IMR-90 (cell line): ENCODE results near the gene DPP6. TPM values are rescaled to one million over a fixed set of nuclear protein-coding genes. Genes with fewer than 3 reads are reported as not detected.

Experiments used
- ATAC-seq: fragments of 200-7000 bp; cut with Tn5 transposase; 2 replicates; pipeline ENCODE4 v1.9.1; 2020; ENCODE audit warnings: low read depth, mild to moderate bottlenecking, moderate library complexity
- BruUV-seq: library from RNA; stranded (reverse); fragments of 400-500 nt; replicated peaks from 2 replicates; lab custom pipeline; 2021; lab: Mats Ljungman, UMichigan
- CTCF ChIA-PET: fragments of 300-600 bp; formaldehyde crosslinking; extraction: SDS; loops from one replicate; lab custom pipeline; 2021; ENCODE audit warnings: antibody characterized with exemption; lab: Yijun Ruan, JAX
- POLR2A ChIA-PET: fragments of 300-600 bp; sonication (Branson Sonifier 250); formaldehyde crosslinking; loops from one replicate; lab custom pipeline; 2022; ENCODE audit warnings: antibody characterized with exemption; ENCODE audit not compliant: unreplicated experiment; lab: Charles Lee
- DNase-seq: peaks from one replicate; pipeline ENCODE4 v3.0.0; 2013
- H2AFZ ChIP-seq: replicated peaks from 2 replicates; pipeline ENCODE3; 2013; ENCODE audit warnings: low read length, mild to moderate bottlenecking; ENCODE audit not compliant: poor library complexity
- H2AK5ac ChIP-seq: 2 replicates; pipeline ENCODE4 v1.6.1; 2013; ENCODE audit warnings: low read depth, low read length, inconsistent platforms
- H2AK9ac ChIP-seq: replicated peaks from 2 replicates; pipeline ENCODE3; 2013; ENCODE audit warnings: mild to moderate bottlenecking, low read depth, low read length, moderate library complexity; ENCODE audit not compliant: poor library complexity
- H2BK120ac ChIP-seq: 2 replicates; pipeline ENCODE4 v1.6.1; 2013; ENCODE audit warnings: low read depth, low read length, inconsistent platforms
- H2BK15ac ChIP-seq: 3 replicates; pipeline ENCODE4 v1.6.1; 2013; ENCODE audit warnings: low read depth, low read length, inconsistent platforms
- H2BK20ac ChIP-seq: 2 replicates; pipeline ENCODE4 v1.6.1; 2013; ENCODE audit warnings: low read depth, mild to moderate bottlenecking, inconsistent platforms, low read length, moderate library complexity
- H2BK5ac ChIP-seq: 2 replicates; pipeline ENCODE4 v1.6.1; 2013; ENCODE audit warnings: mild to moderate bottlenecking, low read depth, low read length, inconsistent platforms; ENCODE audit not compliant: poor library complexity, severe bottlenecking
- H3K14ac ChIP-seq: replicated peaks from 2 replicates; pipeline ENCODE4 v1.6.1; 2013; ENCODE audit warnings: low read depth, low read length, inconsistent platforms
- H3K18ac ChIP-seq: 2 replicates; pipeline ENCODE4 v1.6.1; 2013; ENCODE audit warnings: low read depth, low read length, control low read depth
- H3K23ac ChIP-seq: 2 replicates; pipeline ENCODE4 v1.6.1; 2013; ENCODE audit warnings: low read depth, low read length, inconsistent platforms
- H3K27ac ChIP-seq: 2 replicates; pipeline ENCODE4 v1.5.1; 2013; ENCODE audit warnings: mild to moderate bottlenecking, control low read depth, low read length; ENCODE audit not compliant: insufficient read depth
- H3K27me3 ChIP-seq: 2 replicates; pipeline ENCODE4 v1.6.1; 2013; ENCODE audit warnings: low read length; ENCODE audit not compliant: control insufficient read depth, insufficient read depth
- H3K36me3 ChIP-seq: 2 replicates; pipeline ENCODE4 v1.6.1; 2013; ENCODE audit warnings: low read length, mixed read lengths; ENCODE audit not compliant: control insufficient read depth, insufficient read depth
- H3K4ac ChIP-seq: 2 replicates; pipeline ENCODE4 v1.6.1; 2013; ENCODE audit warnings: low read depth, low read length, inconsistent platforms
- H3K4me1 ChIP-seq: 2 replicates; pipeline ENCODE4 v1.6.1; 2013; ENCODE audit warnings: low read length, mixed read lengths; ENCODE audit not compliant: control insufficient read depth, insufficient read depth
- H3K4me2 ChIP-seq: 2 replicates; pipeline ENCODE4 v1.6.1; 2013; ENCODE audit warnings: low read depth, mild to moderate bottlenecking, control low read depth, low read length, moderate library complexity
- H3K4me3 ChIP-seq: 2 replicates; pipeline ENCODE4 v1.5.1; 2013; ENCODE audit warnings: low read depth, mild to moderate bottlenecking, control low read depth, low read length, moderate library complexity; ENCODE audit not compliant: insufficient read depth
- H3K56ac ChIP-seq: 2 replicates; pipeline ENCODE4 v1.6.1; 2013; ENCODE audit warnings: low read length, inconsistent platforms; ENCODE audit not compliant: insufficient read depth; ENCODE audit errors: extremely low read depth
- H3K79me1 ChIP-seq, 2 experiments: 2 replicates each; pipeline ENCODE4 v1.6.1; 2013; ENCODE audit warnings: low read length in 2 of 2, inconsistent platforms in 1 of 2, low read depth in 1 of 2
- H3K9ac ChIP-seq: 2 replicates; pipeline ENCODE4 v1.6.1; 2013; ENCODE audit warnings: low read depth, low read length, control low read depth
- H3K9me1 ChIP-seq: 2 replicates; pipeline ENCODE4 v1.6.1; 2013; ENCODE audit warnings: low read length, inconsistent platforms; ENCODE audit not compliant: insufficient read depth
- H3K9me3 ChIP-seq: 2 replicates; pipeline ENCODE4 v1.6.1; 2013; ENCODE audit warnings: low read length; ENCODE audit not compliant: control insufficient read depth, insufficient read depth
- H4K20me1 ChIP-seq: 2 replicates; pipeline ENCODE4 v1.6.1; 2013; ENCODE audit warnings: low read length, inconsistent platforms; ENCODE audit not compliant: insufficient read depth
- H4K5ac ChIP-seq: 2 replicates; pipeline ENCODE4 v1.6.1; 2013; ENCODE audit warnings: mild to moderate bottlenecking, low read depth, low read length, control low read depth
- H4K8ac ChIP-seq, 2 experiments: 2 replicates each; pipeline ENCODE4 v1.6.1; 2013; ENCODE audit warnings: low read depth in 2 of 2, low read length in 2 of 2, control low read depth in 1 of 2, inconsistent platforms in 1 of 2
- H4K91ac ChIP-seq: 2 replicates; pipeline ENCODE4 v1.6.1; 2013; ENCODE audit warnings: low read depth, low read length, inconsistent platforms; ENCODE audit not compliant: insufficient read depth
- RCOR1 ChIP-seq: IDR thresholded peaks from 2 replicates; pipeline ENCODE4 v1.6.1; 2012; ENCODE audit warnings: mild to moderate bottlenecking, low read length, improper control_type of control experiment; ENCODE audit not compliant: insufficient replicate concordance
- SMC3 ChIP-seq: fragments of 150-350 bp; IDR thresholded peaks from 2 replicates; pipeline ENCODE4 v1.6.1; 2016; ENCODE audit warnings: low read depth, mild to moderate bottlenecking, antibody characterized with exemption, low read length, moderate library complexity
- WGBS, 2 experiments: methylation state at CpG; one replicate each; pipeline versions ENCODE4 v1.1.5 to v1.1.7; 2013; ENCODE audit warnings: missing lambda C conversion rate in 2 of 2; ENCODE audit not compliant: insufficient read length in 1 of 2; ENCODE audit errors: extremely low coverage in 2 of 2; 5-methylcytosine and 5-hydroxymethylcytosine counted together
- dilution Hi-C: fragments of 300-500 bp; cut with HindIII; formaldehyde crosslinking; loops from one replicate; pipeline ENCODE4 v1.14.3; 2018; ENCODE audit warnings: low sequenced_read_pairs; ENCODE audit not compliant: unreplicated experiment
- in situ Hi-C: fragments of 300-500 bp; cut with MboI; formaldehyde crosslinking; loops from 3 replicates; pipeline ENCODE4 v1.14.3; 2019; ENCODE audit warnings: low sequenced_read_pairs, inconsistent platforms, mixed read lengths
- intact Hi-C: fragments of 100-400 bp; cut with micrococcal nuclease; formaldehyde crosslinking; loops from 2 replicates; pipeline ENCODE4 v1.10.0; 2022
- polyA plus RNA-seq, 3 experiments: library from polyadenylated mRNA; depleted of rRNA; stranded (reverse); fragments of >200 nt; gene quantifications; 2 replicates each; pipeline ENCODE4 v1.2.3, GENCODE V29; 2012; ENCODE audit warnings: low replicate concordance in 1 of 3
- total RNA-seq: library from RNA; depleted of rRNA; stranded (reverse); fragments of >200 nt; gene quantifications from 2 replicates; pipeline ENCODE4 v1.2.3, GENCODE V29; 2012
- TF ChIP-seq, protein P1 (sequence below): fragments of 150-350 bp; IDR thresholded peaks from 2 replicates; pipeline ENCODE4 v1.6.1; 2016; ENCODE audit warnings: low read depth, mild to moderate bottlenecking, low read length, moderate library complexity, borderline replicate concordance

The DPP6 gene
- total and polyA plus RNA-seq, 2 of the 4 experiments (the other 2 are of a cell fraction), result not detected

DNA sequence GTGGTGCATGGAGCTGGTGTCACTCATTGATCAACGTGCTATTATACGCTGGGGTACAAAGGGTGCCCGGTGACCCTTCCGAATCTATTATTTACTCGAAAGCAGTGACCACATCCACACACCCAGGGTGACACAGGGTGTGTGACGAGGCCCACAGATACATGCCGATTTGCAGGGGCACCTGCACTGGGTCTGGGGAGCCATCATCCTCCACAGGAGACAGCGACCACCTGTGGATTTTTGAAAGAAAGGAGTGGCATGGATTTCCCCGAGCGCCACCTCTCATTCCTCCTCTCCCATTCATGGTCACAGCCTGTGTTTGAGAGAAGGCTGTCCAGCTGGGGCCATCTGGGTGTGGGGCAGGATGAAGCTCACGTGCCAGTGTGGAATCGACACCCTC lies 701.0 kb downstream of the DPP6 start:
- Histone ChIP-seq H2BK120ac (no peak overlapping the region), H3K14ac (no peak overlapping the region), H3K9ac (no peak overlapping the region), H3K23ac (no peak overlapping the region), H3K27ac (no peak overlapping the region), H3K4ac (no peak overlapping the region), H2BK20ac (no peak overlapping the region), H3K79me1 (no peaks in the 10 kb centered on the region), H2AFZ (peak overlapping the region; percentile 32), H3K4me1 (no peaks in the 10 kb centered on the region), H3K9me3 (peaks cover 46% of the 10 kb centered on the region), H3K9me1 (no peaks in the 10 kb centered on the region), H2BK15ac (no peak overlapping the region), H2AK5ac (no peak overlapping the region), H3K4me2 (no peak overlapping the region), H2AK9ac (peak overlapping the region; percentile 28), H4K20me1 (no peaks in the 10 kb centered on the region), H2BK5ac (no peak overlapping the region), H3K36me3 (no peaks in the 10 kb centered on the region), H3K27me3 (no peaks in the 10 kb centered on the region), H4K8ac (no peak overlapping the region), H3K18ac (no peak overlapping the region), H4K91ac (no peak overlapping the region), H4K5ac (no peak overlapping the region), H3K4me3 (no peak overlapping the region), H3K56ac (no peak overlapping the region)
- dilution Hi-C loops, result no loop called here
- ChIA-PET CTCF (no interaction called here), POLR2A (no interaction called here)
- DNase-seq (no peak), ATAC-seq (no peak)
- in situ Hi-C loops, result no loop called here
- intact Hi-C loops, result no loop called here
- 90% methylated on average over 2 of the region's 12 CpGs; no CpG with 5 or more reads in 1 of the 2 experiments for WGBS, 2 experiments
- TF ChIP-seq RCOR1 (no peak), SMC3 (no peak)
- TF ChIP-seq, protein P1, sequence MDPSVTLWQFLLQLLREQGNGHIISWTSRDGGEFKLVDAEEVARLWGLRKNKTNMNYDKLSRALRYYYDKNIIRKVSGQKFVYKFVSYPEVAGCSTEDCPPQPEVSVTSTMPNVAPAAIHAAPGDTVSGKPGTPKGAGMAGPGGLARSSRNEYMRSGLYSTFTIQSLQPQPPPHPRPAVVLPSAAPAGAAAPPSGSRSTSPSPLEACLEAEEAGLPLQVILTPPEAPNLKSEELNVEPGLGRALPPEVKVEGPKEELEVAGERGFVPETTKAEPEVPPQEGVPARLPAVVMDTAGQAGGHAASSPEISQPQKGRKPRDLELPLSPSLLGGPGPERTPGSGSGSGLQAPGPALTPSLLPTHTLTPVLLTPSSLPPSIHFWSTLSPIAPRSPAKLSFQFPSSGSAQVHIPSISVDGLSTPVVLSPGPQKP, result no peak
- BruUV-seq, result no TSS peak
